ENCODE measurements around the gene CSNK1A1.

CSNK1A1 gene

DNA sequence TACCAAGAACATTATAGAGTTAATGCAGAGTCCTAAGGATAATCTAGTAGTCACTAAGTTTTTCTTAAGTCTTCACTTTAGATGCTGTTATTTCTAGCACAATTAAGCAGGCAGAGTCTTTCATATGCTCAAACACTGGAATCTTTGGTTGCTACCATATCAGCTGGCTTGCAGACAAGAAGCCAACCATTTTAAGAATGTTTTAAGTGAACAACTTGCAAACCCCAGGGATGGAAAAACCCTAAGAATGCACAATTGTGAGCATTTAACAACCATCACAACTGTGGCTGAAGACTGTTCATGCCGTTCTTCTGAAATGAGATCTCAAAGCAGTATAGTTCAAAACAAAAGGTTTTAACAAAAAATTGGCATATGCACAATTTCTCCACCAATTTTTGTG lies 55.1 kb downstream of the CSNK1A1 start:
- in situ Hi-C loops (cut with MboI; ENCODE audit: low sequenced_read_pairs) = no loop called here

DNA sequence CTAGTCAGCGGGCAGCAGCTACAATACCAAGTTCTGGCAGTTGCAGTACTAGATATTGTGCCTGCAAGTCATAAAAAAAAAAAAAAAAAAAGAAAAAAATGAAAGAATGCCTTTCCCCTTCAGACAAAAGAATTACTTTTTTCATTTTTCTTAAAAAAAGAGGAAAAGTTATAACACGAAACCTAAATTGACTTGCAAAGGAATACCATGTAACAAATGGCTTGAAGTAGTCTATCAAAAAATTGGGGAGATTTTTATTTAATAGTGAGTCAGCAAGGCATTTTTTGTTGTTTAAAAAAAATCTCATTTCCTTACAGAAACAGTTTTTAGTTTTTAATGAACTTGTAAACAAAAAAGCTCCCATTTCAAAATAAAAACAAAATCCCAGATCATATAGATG lies 55.6 kb downstream of the CSNK1A1 start:
- in situ Hi-C loops (cut with MboI; ENCODE audit: low sequenced_read_pairs) = no loop called here

GRCh38 chr5:149493316-149493715 lies 57.9 kb downstream of the CSNK1A1 start:
- in situ Hi-C loops (cut with MboI; ENCODE audit: low sequenced_read_pairs) = no loop called here

- in situ Hi-C loops (cut with MboI; ENCODE audit: low sequenced_read_pairs) = no loop called here
Observed at GRCh38 chr5:149492781-149493180, 58.5 kb downstream of the CSNK1A1 start.

DNA sequence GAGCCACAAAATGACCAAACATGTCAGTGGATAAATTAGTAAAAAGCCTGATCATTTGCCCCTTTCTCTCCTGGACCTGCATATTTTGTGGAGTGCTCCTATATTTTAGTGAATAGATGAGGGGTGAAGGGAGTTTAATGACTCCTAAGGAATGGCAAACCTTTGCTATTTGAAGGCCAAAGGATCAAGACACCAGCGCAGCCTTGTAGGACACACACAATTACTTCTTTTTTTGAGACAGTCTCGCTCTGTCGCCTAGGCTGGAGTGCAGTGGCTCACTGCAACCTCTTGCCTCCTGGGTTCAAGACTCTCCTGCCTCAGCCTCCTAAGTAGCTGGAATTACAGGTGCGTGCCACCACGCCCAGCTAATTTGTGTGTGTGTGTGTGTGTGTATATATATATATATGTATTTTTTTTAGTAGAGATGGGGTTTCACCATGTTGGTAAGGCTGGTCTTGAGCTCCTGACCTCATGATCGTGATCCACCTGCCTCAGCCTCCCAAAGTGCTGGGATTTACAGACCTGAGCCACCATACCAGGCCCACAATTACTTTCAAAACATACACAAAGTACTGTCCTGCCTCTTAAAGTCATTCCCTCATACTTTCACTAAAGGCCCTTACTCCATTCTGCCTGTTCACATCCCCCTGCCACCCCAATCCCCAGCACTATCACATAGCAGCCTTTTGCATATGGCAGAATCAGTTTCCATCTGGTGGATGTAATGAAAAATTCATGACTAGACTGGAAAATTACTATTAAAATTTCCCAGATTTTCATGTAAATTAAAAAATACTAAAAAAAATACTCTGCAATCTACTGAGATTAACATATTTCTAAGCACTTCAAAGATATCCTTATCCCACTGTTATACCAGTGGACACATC lies 60.4 kb downstream of the CSNK1A1 start:
- in situ Hi-C loops (cut with MboI; ENCODE audit: low sequenced_read_pairs) = no loop called here

DNA sequence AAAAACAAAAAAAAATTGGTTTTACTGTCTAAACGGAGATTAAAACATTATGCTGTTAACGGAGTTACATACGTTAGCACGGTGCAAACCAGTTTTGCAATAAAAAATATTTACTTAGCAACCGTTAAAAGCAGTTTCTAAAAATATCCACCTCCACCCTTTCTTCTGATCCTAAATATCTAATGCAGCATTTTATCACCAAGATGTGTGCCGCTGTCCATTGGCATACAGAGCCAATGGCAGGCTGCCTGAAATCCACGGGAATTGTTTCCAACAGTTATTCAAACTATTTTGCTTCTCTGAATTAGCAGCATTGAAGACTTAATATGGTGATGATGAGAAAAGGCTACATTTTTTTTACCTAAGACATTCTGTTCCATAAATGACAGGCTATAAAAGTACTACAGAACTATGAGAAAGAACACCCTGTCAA lies 61.6 kb downstream of the CSNK1A1 start:
- in situ Hi-C loops (cut with MboI; ENCODE audit: low sequenced_read_pairs) = no loop called here

DNA sequence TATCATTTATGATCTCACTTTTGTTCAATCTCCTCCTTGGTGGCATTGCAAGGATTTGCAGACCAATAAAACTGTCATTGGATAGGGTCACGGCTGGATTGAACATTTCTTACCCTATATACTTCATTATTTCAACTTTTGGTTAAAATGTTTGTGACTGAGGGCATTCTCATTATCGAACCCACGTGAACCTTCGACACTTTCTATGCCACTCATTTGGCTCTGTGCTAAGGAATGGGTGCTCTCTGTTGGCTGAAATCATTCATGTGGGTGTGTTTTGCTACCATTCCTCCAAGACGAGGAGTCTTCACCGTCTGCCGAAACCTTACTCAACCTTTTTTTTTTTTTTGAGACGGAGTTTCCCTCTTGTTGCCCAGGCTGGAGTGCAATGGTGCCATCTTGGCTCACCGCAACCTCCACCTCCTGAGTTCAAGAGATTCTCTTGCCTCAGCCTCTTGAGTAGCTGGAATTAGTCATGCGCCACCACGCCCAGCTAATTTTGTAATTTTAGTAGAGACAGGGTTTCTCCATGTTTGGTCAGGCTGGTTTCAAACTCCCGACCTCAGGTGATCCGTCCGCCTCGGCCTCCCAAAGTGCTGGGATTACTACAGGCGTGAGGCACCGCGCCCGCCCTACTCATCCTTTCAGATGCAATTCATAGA lies 62.5 kb downstream of the CSNK1A1 start:
- in situ Hi-C loops (cut with MboI; ENCODE audit: low sequenced_read_pairs) = no loop called here

DNA sequence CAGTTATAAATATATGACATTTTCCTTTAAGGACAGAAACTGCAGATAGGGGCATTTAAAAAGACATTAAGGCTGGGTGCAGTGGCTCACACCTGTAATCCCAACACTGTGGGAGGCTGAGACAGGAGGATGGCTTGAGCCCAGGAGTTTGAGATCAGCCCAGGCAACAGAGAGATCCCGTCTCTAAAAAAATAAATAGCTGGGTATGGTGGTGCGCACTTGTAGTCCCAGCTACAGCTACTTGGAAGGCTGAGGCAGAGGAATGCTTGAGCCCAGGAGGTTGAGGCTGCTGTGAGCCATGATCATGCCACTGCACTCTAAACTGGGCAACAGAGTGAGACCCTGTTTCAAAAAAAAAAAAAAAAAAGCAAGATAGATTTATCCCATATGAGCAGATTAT lies 63.6 kb downstream of the CSNK1A1 start:
- in situ Hi-C loops (cut with MboI; ENCODE audit: low sequenced_read_pairs) = no loop called here

DNA sequence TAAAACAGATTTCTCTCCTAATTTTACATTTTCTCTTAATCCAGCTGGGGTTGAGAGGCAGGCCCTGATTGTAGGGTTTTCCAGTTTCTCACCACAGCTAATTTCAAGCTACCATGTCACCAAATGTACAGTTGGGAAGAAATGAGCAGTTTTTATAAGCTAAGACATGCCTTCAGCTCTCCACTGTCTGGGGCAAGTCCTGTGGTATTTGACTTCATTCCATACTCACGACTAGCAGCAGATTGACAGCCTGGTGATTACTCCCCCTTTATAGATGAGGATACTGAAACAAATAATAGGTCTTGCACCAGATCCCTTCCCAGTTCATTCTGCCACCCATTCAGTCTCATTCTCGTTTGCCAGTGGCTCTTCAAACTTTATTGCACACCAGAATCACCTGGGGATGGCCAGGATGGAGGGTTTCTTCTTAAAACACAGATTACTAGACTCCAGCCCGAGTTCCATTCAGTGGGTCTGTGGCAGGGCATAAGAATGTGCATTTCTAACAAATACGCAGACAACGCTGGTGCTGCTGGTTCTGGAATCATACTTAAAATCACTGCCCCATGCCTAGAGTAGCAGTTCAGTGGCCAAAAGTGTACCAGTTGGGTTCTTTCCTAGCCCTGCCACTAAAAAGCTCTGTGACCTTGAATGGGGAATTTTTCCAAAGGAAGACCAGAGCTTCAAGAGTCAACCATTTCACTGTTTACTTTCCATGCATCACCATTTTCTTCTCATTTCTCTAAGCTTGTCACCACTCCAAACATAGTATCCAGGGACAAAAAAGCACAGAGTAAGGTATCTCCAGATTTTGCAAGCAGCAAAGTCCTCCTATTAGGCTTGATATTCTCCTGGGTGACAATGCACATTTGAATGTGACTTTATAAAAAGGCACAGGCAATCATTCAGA lies 64.3 kb downstream of the CSNK1A1 start:
- in situ Hi-C loops (cut with MboI; ENCODE audit: low sequenced_read_pairs) = no loop called here

DNA sequence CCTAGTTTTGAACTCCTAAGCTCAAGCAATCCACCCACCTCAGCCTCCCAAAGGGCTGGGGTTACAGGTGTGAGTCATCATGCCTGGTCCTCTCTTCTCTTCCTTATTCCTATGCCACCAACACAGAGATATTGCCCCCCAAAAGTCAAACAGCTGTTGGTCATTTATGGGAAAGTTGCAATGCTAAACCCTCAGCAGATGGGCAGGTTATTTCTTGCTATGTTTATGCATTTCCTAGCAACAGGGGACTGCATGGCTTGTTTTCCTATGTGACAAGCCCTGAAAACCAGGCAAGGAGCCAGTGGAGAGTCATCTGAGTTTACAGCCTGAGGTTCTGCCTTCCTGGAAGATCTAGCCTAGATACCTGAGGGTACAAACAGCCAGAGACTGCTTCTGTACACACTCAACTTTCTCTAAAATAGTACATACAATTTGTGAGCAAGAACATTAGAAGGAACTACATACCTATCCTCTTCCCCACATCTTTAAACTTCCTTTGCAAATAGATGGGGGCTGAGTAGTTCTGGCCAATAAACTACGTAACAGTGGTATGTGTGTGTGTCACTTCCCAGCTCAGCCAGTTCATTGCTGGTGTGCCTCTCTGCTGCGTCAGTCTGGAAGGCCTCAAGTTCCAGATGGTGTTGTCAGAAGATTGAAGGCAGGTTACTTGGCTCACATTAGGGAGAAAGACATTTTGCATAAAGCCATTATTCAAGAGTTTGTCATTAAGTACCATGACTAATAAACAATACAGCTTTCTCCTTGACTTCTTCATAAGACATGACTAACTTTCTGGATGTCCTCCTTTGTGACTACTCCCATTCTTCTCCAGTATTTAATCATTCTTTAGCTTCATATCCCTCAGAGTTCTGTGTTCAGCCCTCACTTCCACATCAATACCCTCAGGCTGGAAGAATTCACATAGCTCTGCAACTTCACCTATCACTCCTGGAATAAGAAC lies 65.3 kb downstream of the CSNK1A1 start:
- in situ Hi-C loops (cut with MboI; ENCODE audit: low sequenced_read_pairs) = no loop called here

- in situ Hi-C loops (cut with MboI; ENCODE audit: low sequenced_read_pairs) = no loop called here
Observed at GRCh38 chr5:149481485-149481884, 69.8 kb downstream of the CSNK1A1 start.

DNA sequence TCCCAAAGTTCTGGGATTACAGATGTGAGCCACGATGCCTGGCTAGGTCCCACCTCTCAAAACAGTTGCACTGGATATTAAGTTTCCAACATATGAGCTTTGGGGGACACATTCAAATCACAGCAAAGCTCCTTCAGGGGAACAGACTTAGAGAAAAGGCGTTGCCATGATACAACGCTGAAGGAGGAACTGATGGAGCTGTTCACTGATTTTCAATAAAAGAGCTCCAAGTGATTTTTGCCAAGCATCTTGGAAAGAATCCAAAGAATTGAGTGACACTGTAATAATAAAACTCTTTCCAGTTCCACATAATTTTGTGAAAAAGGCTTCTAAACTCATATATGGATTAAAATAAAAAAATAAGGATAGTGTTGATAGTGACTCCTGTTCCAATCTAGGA lies 72.5 kb downstream of the CSNK1A1 start:
- in situ Hi-C loops (cut with MboI; ENCODE audit: low sequenced_read_pairs) = no loop called here

- in situ Hi-C loops (cut with MboI; ENCODE audit: low sequenced_read_pairs) = no loop called here
Observed at GRCh38 chr5:149475777-149476176, 75.5 kb downstream of the CSNK1A1 start.

- in situ Hi-C loops (cut with MboI; ENCODE audit: low sequenced_read_pairs) = no loop called here
Observed at GRCh38 chr5:149474198-149474597, 77.0 kb downstream of the CSNK1A1 start.

DNA sequence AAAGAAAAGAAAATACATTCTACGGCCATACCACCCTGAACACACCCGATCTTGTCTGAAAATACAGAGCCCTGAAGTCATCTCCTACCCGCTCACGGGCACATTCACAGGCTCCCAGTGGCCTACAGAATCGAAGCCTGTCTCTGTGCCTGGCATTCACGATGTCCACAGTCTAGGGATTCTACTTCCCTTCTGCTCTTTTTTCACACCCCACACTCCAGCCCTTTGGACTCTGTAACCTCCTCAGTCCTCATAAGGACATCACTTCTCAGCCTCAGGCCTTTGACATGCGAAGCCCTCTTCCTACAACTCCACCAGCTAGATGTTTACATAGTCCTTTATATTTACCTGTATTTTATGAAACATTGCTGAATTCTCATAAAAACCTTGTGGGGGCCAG lies 77.8 kb downstream of the CSNK1A1 start:
- in situ Hi-C loops (cut with MboI; ENCODE audit: low sequenced_read_pairs) = no loop called here

DNA sequence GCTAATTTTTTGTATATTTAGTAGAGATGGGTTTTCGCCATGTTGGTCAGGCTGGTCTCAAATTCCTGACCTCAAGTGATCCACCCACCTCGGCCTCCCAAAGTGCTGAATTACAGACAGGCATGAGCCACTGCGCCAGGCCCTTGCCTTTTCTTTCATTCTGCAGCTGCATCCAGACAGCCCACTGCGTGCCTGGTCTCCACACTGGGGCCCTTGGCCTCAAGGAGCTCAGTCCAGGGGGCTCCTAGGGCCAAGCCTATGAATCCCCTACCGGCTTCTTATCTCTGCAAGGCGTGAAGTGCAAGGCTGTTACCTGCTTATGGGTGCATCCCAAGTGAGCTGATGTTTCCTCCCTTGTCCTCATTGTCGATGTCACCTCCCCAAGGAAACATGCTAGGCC lies 78.8 kb downstream of the CSNK1A1 start:
- in situ Hi-C loops (cut with MboI; ENCODE audit: low sequenced_read_pairs) = no loop called here

- in situ Hi-C loops (cut with MboI; ENCODE audit: low sequenced_read_pairs) = no loop called here
Observed at GRCh38 chr5:149471406-149472183, 79.6 kb downstream of the CSNK1A1 start.

DNA sequence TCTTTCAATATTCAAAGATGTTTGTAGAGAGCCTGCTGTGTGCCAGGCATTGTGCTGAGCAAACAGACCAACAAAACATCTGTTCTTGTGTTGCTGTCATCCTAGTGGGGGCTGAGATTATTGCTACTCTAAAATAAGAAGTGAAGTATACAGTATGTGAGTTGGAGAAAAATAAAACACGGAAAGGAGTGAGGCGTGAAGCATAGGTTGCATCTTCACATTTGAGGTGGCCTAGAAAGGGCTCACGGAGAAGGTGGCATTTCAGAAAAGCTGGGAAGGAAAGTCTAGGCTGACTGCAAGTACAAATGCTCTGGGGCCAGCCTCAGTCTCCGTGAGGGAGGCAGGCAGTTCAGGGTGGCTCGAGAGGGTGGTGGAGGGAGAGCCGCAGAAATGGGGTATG lies 80.3 kb downstream of the CSNK1A1 start:
- in situ Hi-C loops (cut with MboI; ENCODE audit: low sequenced_read_pairs) = no loop called here

DNA sequence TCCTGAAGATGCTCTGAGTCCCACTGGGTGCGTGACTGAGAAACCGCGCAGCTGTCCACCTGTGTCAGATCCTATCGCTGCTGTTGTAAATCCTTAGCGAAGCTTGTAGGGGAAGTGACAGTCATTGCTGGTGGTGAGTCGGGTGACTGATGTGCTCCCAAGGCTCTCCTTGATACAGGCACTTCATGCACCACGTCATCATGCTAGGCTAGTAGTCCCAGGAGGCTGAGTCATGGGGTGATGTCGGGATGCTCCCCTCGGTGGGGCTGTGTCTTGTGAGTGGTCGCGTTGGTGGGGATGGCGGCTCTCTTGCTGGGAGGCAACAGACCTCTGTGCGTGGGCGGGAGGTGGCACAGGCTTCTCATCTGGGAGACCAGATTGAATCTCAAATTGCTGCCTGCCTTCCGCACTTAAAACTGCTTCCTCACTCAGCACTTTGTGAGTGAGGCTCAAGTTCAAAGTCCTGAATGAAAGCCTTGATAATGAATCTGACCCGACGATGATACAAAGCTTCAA lies 84.7 kb downstream of the CSNK1A1 start:
- in situ Hi-C loops (cut with MboI; ENCODE audit: low sequenced_read_pairs) = no loop called here

Measured in HL-60/S4 treated with retinoic acid at 250 ng/mL for 4 days and 3 days (cell line).